ENCODE results near the gene TAT.

GRCh38 chr16:71625113-71625850, 48.4 kb upstream of the TAT start:
- no peak for TF ChIP-seq CTCF (IDR thresholded peaks at IDR 0.05; ENCODE audit: poor library complexity, severe bottlenecking)
- no peak for TF ChIP-seq POLR2AphosphoS5 (IDR thresholded peaks at IDR 0.05)
- no peak for TF ChIP-seq TAF1 (IDR thresholded peaks at IDR 0.05; ENCODE audit: low read depth)

All from neural cell (in vitro differentiated cells).